ENCODE results near the gene HEBP2.

HEBP2 gene

GRCh38 chr6:138455746-138456400 is 51.9 kb downstream of the HEBP2 start:
- no peak for DNase-seq

GRCh38 chr6:138456401-138456790 is 52.4 kb downstream of the HEBP2 start:
- DNase-seq = no peak

GRCh38 chr6:138461647-138462046 is 57.6 kb downstream of the HEBP2 start:
- DNase-seq = no peak

GRCh38 chr6:138464085-138464484 is 60.1 kb downstream of the HEBP2 start:
- no peak for DNase-seq

DNA sequence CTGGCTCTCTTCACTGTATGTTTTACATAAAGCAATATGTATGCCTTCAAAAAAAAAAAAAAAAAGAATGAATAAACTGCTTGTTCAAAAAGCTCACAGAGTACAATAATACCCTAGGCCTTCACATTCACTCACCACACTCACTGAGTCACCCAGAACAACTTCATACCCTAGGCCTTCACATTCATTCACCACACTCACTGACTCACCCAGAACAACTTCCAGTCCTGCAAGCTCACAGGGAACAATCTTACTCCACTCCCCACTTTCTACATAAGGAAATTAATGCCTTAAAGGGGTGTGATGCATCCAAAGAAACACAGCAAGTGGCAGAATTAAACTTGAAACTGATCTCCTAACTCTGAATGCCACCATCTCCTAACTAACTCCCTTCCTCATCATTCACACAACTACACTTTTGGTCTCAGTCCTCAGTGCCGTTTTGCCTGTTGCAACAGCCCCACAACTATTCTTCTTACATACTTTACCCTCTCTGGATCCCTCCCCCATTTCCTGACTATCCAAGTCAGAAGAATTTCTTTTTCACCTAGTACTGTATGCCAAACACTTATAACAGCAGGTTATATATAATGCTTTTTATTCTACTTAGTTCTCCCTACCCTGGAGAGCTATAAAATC is 61.1 kb downstream of the HEBP2 start:
- DNase-seq = no peak

DNA sequence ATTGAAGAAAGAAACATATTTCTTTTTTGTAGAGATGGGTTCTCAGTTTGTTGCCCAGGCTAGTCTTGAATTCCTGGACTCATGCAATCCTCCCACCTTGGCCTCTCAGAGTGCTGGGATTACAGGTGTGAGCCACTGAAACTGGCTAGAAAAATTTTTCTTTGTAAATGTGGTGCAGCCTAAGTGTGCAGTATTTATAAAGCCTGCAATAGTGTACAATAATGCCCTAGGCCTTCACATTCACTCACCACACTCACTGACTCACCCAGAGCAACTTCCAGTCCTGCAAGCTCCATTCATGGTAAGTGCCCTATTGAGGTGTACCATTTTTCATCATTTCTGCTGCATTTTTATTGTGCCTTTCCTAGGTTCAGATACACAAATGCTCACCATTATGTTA is 63.9 kb downstream of the HEBP2 start:
- no peak for DNase-seq

GRCh38 chr6:138468320-138469015 is 64.4 kb downstream of the HEBP2 start:
- no peak for DNase-seq

Measured in NCI-H2029 treated with DMSO at 0.1 percent for 48 hours (cell line).